ENCODE data around the gene MYO15B. TPM values are rescaled to one million over a fixed set of nuclear protein-coding genes. Genes with fewer than 3 reads are reported as not detected.

MYO15B gene
- total and polyA plus RNA-seq, 8 donors: 67.7 to 515 (median 150) TPM

GRCh38 chr17:75632863-75633485 lies 45.4 kb downstream of the MYO15B start, which contains the start of gene SMIM5:
Gene SMIM5, plus strand, starts transcription at chr17:75633434. Its CDS starts 6,768 bp downstream, at chr17:75640202.
- peak; percentile 89 to 96 for DNase-seq
- intact Hi-C loops (cut with DNase I; ENCODE audit: low total_unique reads): loop anchor here (5.0 kb wide), 1 partner anchor 114 kb away; no protein-coding TSS in a partner anchor
- no peaks in the 10 kb centered on the region for H3K9me3 ChIP-seq
- peaks cover 45 to 56% (median 54%) of the 10 kb centered on the region in 4 donors for H3K4me1 ChIP-seq
- H3K4me3 ChIP-seq: peak within 1 kb of the TSS; percentile 24 to 44 (median 34)
- peaks cover 4 to 45% (median 35%) of the 10 kb centered on the region in 4 donors for H3K36me3 ChIP-seq
- TF ChIP-seq EP300 (IDR thresholded peaks at IDR 0.05): no peak
- TF ChIP-seq POLR2A (IDR thresholded peaks at IDR 0.05): no peak
- peak in 2 of 3 donors; percentile 37 to 63 for TF ChIP-seq POLR2AphosphoS5 (IDR thresholded peaks at IDR 0.05)
- TF ChIP-seq CTCF (IDR thresholded peaks at IDR 0.05): peak in 5 of 7 experiments; percentile 79 to 98 (median 92)
- 8 to 16% (median 10%) methylated on average over 14 to 19 of the region's 19 CpGs for WGBS, 5 donors
- H3K27me3 ChIP-seq: no peaks in the 10 kb centered on the region
- H3K27ac ChIP-seq: peak within 1 kb of the TSS; percentile 87 to 96 (median 89)

GRCh38 chr17:75633486-75634375 lies 46.1 kb downstream of the MYO15B start:
- no peaks in the 10 kb centered on the region for H3K27me3 ChIP-seq
- no peaks in the 10 kb centered on the region for H3K9me3 ChIP-seq
- intact Hi-C loops (cut with DNase I; ENCODE audit: low total_unique reads): loop anchor here (5.0 kb wide), 1 partner anchor 114 kb away; no protein-coding TSS in a partner anchor
- peaks cover 45 to 61% (median 56%) of the 10 kb centered on the region in 4 donors for H3K4me1 ChIP-seq
- 8 to 12% (median 9%) methylated on average over 24 to 27 of the region's 27 CpGs for WGBS, 5 donors
- TF ChIP-seq POLR2AphosphoS5 (IDR thresholded peaks at IDR 0.05) (peak in 2 of 3 donors; percentile 70 to 74), CTCF (IDR thresholded peaks at IDR 0.05) (peak in 5 of 7 experiments; percentile 33 to 55 (median 52)), EP300 (IDR thresholded peaks at IDR 0.05) (no peak), POLR2A (IDR thresholded peaks at IDR 0.05) (peak in 1 of 4 donors; percentile 58)
- H3K4me3 ChIP-seq: peak overlapping the region; percentile 24 to 44 (median 34)
- peaks cover 3 to 38% (median 31%) of the 10 kb centered on the region in 4 donors for H3K36me3 ChIP-seq
- peak overlapping the region; percentile 87 to 96 (median 89) for H3K27ac ChIP-seq
- DNase-seq: peak; percentile 94 to 97

- Histone ChIP-seq H3K9me3 (no peaks in the 10 kb centered on the region), H3K36me3 (peaks cover 0 to 31% (median 28%) of the 10 kb centered on the region in 4 donors), H3K4me1 (peaks cover 49 to 67% (median 60%) of the 10 kb centered on the region in 4 donors), H3K27ac (peak overlapping the region; percentile 87 to 96 (median 89)), H3K4me3 (peak overlapping the region; percentile 24 to 44 (median 34)), H3K27me3 (no peaks in the 10 kb centered on the region)
- intact Hi-C loops (cut with DNase I; ENCODE audit: low total_unique reads): loop anchor here (5.0 kb wide), 1 partner anchor 113 kb away; no protein-coding TSS in a partner anchor
- 36 to 69% (median 58%) methylated on average over 6 to 9 of the region's 9 CpGs for WGBS, 5 donors
- no peak for TF ChIP-seq POLR2AphosphoS5 (IDR thresholded peaks at IDR 0.05)
- TF ChIP-seq EP300 (IDR thresholded peaks at IDR 0.05): no peak
- no peak for TF ChIP-seq CTCF (IDR thresholded peaks at IDR 0.05)
- TF ChIP-seq POLR2A (IDR thresholded peaks at IDR 0.05): no peak
- DNase-seq: no peak
These were observed 46.8 kb downstream of the MYO15B start for GRCh38 chr17:75634376-75634740.

Data from stomach (tissue), 9 donors.